Endothelial cell of umbilical vein (primary cell): ENCODE results near the gene TSC22D1. TPM values are rescaled to one million over a fixed set of nuclear protein-coding genes. Genes with fewer than 3 reads are reported as not detected.

ENCODE experiments used
- BruUV-seq: library from RNA; stranded (reverse); fragments of 400-500 nt; replicated peaks from 2 replicates; lab custom pipeline; 2021; lab: Mats Ljungman, UMichigan
- CTCF ChIA-PET: fragments of 300-600, 350-600 bp; sonication (Branson Sonifier 250); formaldehyde crosslinking; loops from one replicate; lab custom pipeline; 2021; ENCODE audit warnings: antibody characterized with exemption, inconsistent platforms; lab: Charles Lee
- POLR2A ChIA-PET: fragments of 300-600, 350-600 bp; sonication (Branson Sonifier 250); formaldehyde crosslinking; loops from one replicate; lab custom pipeline; 2021; ENCODE audit warnings: antibody characterized with exemption, inconsistent platforms; lab: Charles Lee
- DNase-seq: peaks from one replicate; pipeline ENCODE4 v3.0.0-alpha.2; 2011; ENCODE audit warnings: low read depth, low spot score
- FAIRE-seq: peaks from 2 replicates; lab custom pipeline; 2011; peaks lifted over from hg19 to GRCh38; lab: Jason Lieb, UNC
- H2AFZ ChIP-seq: 2 replicates; pipeline ENCODE4 v1.6.0; 2012; ENCODE audit warnings: low read depth, low read length, control low read depth, inconsistent platforms
- H3K27ac ChIP-seq: 2 replicates; pipeline ENCODE4 v1.5.1; 2011; ENCODE audit warnings: low read depth, mild to moderate bottlenecking, control low read depth, low read length, moderate library complexity; ENCODE audit not compliant: insufficient read depth
- H3K27me3 ChIP-seq, 2 experiments: 2 replicates each; pipeline versions ENCODE4 v1.6.0 to v1.6.1; 2011; ENCODE audit warnings: low read length in 2 of 2, mixed read lengths in 1 of 2; ENCODE audit not compliant: control insufficient read depth in 2 of 2, insufficient read depth in 2 of 2
- H3K36me3 ChIP-seq, 2 experiments: 2 replicates in 1 of 2; 3 replicates in 1 of 2; pipeline ENCODE4 v1.5.1; 2011; ENCODE audit warnings: low read length in 2 of 2, mild to moderate bottlenecking in 1 of 2, moderate library complexity in 1 of 2; ENCODE audit not compliant: control insufficient read depth in 2 of 2, insufficient read depth in 2 of 2; ENCODE audit errors: extremely low read depth in 1 of 2
- H3K4me1 ChIP-seq: 3 replicates; pipeline ENCODE4 v1.5.1; 2011; ENCODE audit warnings: mild to moderate bottlenecking, low read length; ENCODE audit not compliant: control insufficient read depth, insufficient read depth; ENCODE audit errors: extremely low read depth
- H3K4me2 ChIP-seq: 2 replicates; pipeline ENCODE4 v1.6.1; 2011; ENCODE audit warnings: low read length, control low read depth, mixed read lengths; ENCODE audit not compliant: insufficient read depth
- H3K4me3 ChIP-seq, 3 experiments: fragments of 200-600 bp in 1 of 3; sonication (generic), shearing (Covaris generic) in 1 of 3; replicated peaks in 1 of 3; 2 replicates each; pipeline ENCODE4 v1.5.1; 2011 to 2016; ENCODE audit warnings: control low read depth in 3 of 3, low read length in 3 of 3, mild to moderate bottlenecking in 2 of 3, inconsistent platforms in 1 of 3, low read depth in 1 of 3, moderate library complexity in 1 of 3; ENCODE audit not compliant: insufficient read depth in 1 of 3
- H3K79me2 ChIP-seq: 2 replicates; pipeline ENCODE4 v1.6.0; 2012; ENCODE audit warnings: low read length, inconsistent platforms; ENCODE audit not compliant: control insufficient read depth, insufficient read depth
- H3K9ac ChIP-seq: replicated peaks from 2 replicates; pipeline ENCODE3; 2011; ENCODE audit warnings: low read length, control low read depth; ENCODE audit not compliant: insufficient read depth; ENCODE audit errors: extremely low read depth
- H3K9me1 ChIP-seq: replicated peaks from 3 replicates; pipeline ENCODE4 v1.6.0; 2011; ENCODE audit warnings: mild to moderate bottlenecking, low read length; ENCODE audit not compliant: control insufficient read depth, insufficient read depth; ENCODE audit errors: extremely low read depth
- H3K9me3 ChIP-seq: replicated peaks from 2 replicates; pipeline ENCODE4 v1.5.1; 2012; ENCODE audit warnings: low read length, inconsistent platforms; ENCODE audit not compliant: control insufficient read depth, insufficient read depth
- H4K20me1 ChIP-seq: replicated peaks from 2 replicates; pipeline ENCODE3; 2011; ENCODE audit warnings: mild to moderate bottlenecking, low read length; ENCODE audit not compliant: control insufficient read depth, insufficient read depth; ENCODE audit errors: extremely low read depth
- CTCF ChIP-seq, 2 donors: IDR thresholded peaks; 1 replicate in 1 of 2; 2 replicates in 1 of 2; pipeline ENCODE4 v1.5.1; 2011; ENCODE audit warnings: low read length in 2 of 2, mild to moderate bottlenecking in 2 of 2, moderate library complexity in 2 of 2, control low read depth in 1 of 2, inconsistent platforms in 1 of 2, low read depth in 1 of 2; ENCODE audit not compliant: insufficient read depth in 1 of 2; ENCODE audit errors: extremely low read depth in 1 of 2
- EZH2 ChIP-seq: IDR thresholded peaks from 2 replicates; pipeline ENCODE4 v1.6.1; 2012; ENCODE audit warnings: borderline replicate concordance, low read depth, mild to moderate bottlenecking, moderate library complexity, low read length, inconsistent platforms; ENCODE audit not compliant: severe bottlenecking
- FOS ChIP-seq: IDR thresholded peaks from 2 replicates; pipeline ENCODE4 v1.6.1; 2011; ENCODE audit warnings: mild to moderate bottlenecking, low read length, moderate library complexity, borderline replicate concordance; ENCODE audit not compliant: insufficient read depth
- GATA2 ChIP-seq: IDR thresholded peaks from 2 replicates; pipeline ENCODE4 v1.7.0; 2011; ENCODE audit warnings: low read depth, mild to moderate bottlenecking, moderate library complexity, mixed read lengths, low read length; ENCODE audit not compliant: insufficient read length, insufficient read depth
- JUN ChIP-seq: IDR thresholded peaks from 2 replicates; pipeline ENCODE4 v1.6.1; 2011; ENCODE audit warnings: borderline replicate concordance, low read depth; ENCODE audit not compliant: insufficient read length, insufficient read depth
- MYC ChIP-seq: IDR thresholded peaks from one replicate; pipeline ENCODE4 v1.6.1; 2011; ENCODE audit warnings: mild to moderate bottlenecking, low read depth, low read length
- POLR2A ChIP-seq: IDR thresholded peaks from 2 replicates; pipeline ENCODE4 v1.6.1; 2012; ENCODE audit warnings: low read depth, mild to moderate bottlenecking, control low read depth, low read length
- POLR2AphosphoS5 ChIP-seq: IDR thresholded peaks from 2 replicates; pipeline ENCODE4 v1.6.1; 2012; ENCODE audit warnings: low read depth, mild to moderate bottlenecking, control low read depth, low read length, moderate library complexity; ENCODE audit not compliant: insufficient read depth
- dilution Hi-C: fragments of 300-500 bp; cut with MboI; formaldehyde crosslinking; loops from one replicate; pipeline ENCODE4 v1.15.0; 2019; ENCODE audit warnings: low sequenced_read_pairs; ENCODE audit not compliant: extremely low pct_ligation_motif_present
- intact Hi-C: fragments of 100-400 bp; cut with micrococcal nuclease; formaldehyde crosslinking; loops from one replicate; pipeline ENCODE4 v1.10.0; 2022
- polyA plus RNA-seq, 4 experiments: library from polyadenylated mRNA; depleted of rRNA in 3 of 4; stranded (reverse) in 3 of 4; unstranded in 1 of 4; fragments of >200 nt; gene quantifications; 2 replicates each; pipeline versions ENCODE4 v1.2.1 to v1.2.3, GENCODE V29; 2011 to 2012; ENCODE audit warnings: missing spikeins in 1 of 4
- total RNA-seq: library from RNA; stranded (reverse); gene quantifications from 2 replicates; pipeline ENCODE4 v1.2.3, GENCODE V29; 2021
- TF ChIP-seq, protein P1 (sequence below): IDR thresholded peaks from 2 replicates; pipeline ENCODE4 v1.6.1; 2011; ENCODE audit not compliant: insufficient read depth, insufficient read length

The TSC22D1 gene
- total and polyA plus RNA-seq, 2 donors (not counting 3 experiments of a cell fraction or from before 2014, with no cell fraction given): 47.7 to 51.8 TPM

DNA sequence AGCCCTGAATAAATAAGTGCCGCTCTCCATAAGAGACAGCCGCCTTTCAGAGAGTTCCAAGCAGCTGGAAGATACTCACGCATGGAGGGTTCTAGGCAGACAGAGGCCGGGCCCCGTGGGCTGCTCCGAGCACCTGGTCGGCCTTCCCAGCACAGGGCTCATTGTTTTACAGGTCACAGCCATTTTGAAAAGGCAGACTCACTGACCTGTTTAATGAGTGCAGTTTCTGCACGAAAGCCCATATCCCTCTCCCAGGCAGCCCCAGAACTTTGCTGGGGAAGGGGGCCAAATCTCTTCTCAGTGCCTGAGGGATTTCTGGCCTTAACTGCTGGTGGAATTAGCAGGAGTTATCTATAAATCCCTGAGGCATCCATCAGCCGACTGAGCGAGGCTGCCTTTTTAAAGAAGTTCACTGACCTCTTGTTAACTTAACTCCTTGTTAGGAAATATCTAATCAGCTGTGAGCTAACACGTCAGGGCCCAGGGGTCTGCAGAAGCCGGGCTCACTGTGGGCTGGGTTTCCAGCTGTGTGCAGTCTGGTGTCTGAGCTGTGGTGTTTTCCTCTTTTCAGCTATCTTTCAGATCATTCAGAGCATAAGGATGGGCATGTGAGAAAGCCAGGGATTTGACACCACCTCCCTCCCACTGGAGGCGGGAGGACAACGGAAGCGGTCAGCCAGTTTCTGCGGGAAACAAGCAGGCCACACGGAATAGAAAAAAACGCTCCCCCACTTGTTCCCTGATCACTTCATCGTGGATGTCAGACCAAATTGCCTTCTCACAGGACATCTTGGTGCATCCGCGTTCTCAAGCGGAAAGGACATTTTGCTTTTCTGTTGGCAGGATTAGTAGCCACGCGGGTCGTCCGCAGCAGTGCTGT, 179.2 kb downstream of the TSC22D1 start:
- Histone ChIP-seq H4K20me1 (no peaks in the 10 kb centered on the region), H3K9me3 (no peaks in the 10 kb centered on the region), H3K27ac (no peak overlapping the region), H3K27me3 (peaks cover 0 to 3% of the 10 kb centered on the region in 2 experiments), H3K9me1 (no peaks in the 10 kb centered on the region), H3K36me3 (no peaks in the 10 kb centered on the region), H2AFZ (no peak overlapping the region), H3K9ac (no peak overlapping the region), H3K4me1 (no peaks in the 10 kb centered on the region), H3K4me2 (no peak overlapping the region), H3K4me3 (no peak overlapping the region), H3K79me2 (no peaks in the 10 kb centered on the region)
- POLR2A ChIA-PET: no interaction called here
- DNase-seq (no peak), FAIRE-seq (no peak)
- no peak for TF ChIP-seq POLR2A
- TF ChIP-seq FOS: no peak
- no peak for TF ChIP-seq POLR2AphosphoS5
- CTCF ChIA-PET: interaction anchor here (1.5 kb wide), 1 partner anchor 206 kb away, joined by 3 read pairs; no protein-coding TSS in a partner anchor
- dilution Hi-C loops: no loop called here
- intact Hi-C loops: no loop called here
- BruUV-seq: no TSS peak

DNA sequence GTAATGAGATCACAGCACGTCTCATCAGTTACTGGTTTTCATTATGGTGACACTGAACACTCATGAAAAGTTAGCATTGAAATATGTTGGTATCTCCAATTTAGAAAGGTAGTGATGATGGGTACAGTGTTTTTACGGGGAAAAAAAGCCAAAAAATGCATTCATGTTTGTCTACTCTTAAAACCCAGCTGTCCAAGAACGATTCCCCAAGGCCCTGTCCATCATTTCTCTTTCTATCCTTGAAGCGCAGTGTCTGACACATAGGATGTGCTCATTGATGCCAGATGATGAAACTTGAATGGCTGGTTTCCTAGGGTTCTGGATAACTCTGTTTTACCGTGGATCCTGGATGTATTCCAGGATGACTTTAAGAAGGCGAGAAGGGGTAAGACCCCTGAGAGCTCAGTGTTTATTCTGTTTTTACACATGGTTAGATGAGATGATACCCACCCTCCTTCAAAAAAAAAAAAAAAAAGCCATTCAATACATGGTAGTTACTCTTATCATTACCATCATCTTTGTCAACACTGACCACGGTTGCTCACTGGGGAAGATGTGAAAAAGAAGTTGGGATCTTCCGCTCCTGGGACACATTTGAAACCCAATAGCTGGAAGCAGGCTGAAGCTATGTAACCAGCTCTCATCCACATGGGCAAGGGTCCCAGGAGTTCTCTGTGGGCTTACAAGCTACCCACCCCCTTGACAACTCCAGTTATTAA, 180.0 kb downstream of the TSC22D1 start:
- no peak overlapping the region for H2AFZ ChIP-seq
- H3K9me1 ChIP-seq: no peaks in the 10 kb centered on the region
- no peak overlapping the region for H3K27ac ChIP-seq
- BruUV-seq: no TSS peak
- no peaks in the 10 kb centered on the region for H4K20me1 ChIP-seq
- no peak for TF ChIP-seq CTCF (IDR thresholded peaks at IDR 0.05; ENCODE audit: extremely low read depth in 1 of 2, insufficient read depth in 1 of 2, low read depth in 1 of 2, low read length in 2 of 2)
- TF ChIP-seq GATA2: no peak
- TF ChIP-seq MYC: no peak
- TF ChIP-seq, protein P1, sequence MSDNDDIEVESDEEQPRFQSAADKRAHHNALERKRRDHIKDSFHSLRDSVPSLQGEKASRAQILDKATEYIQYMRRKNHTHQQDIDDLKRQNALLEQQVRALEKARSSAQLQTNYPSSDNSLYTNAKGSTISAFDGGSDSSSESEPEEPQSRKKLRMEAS: no peak
- no peak for TF ChIP-seq POLR2A
- no peak for TF ChIP-seq FOS
- TF ChIP-seq POLR2AphosphoS5: no peak
- TF ChIP-seq EZH2: no peak
- TF ChIP-seq JUN: no peak
- ChIA-PET POLR2A (no interaction called here), CTCF (interaction anchor here (1.1 to 1.5 kb wide), 2 partner anchors 153 to 205 kb away, joined by 3 read pairs; no protein-coding TSS in a partner anchor)
- no peaks in the 10 kb centered on the region for H3K36me3 ChIP-seq
- no peak overlapping the region for H3K4me2 ChIP-seq
- H3K9me3 ChIP-seq: no peaks in the 10 kb centered on the region
- H3K27me3 ChIP-seq: peaks cover 0 to 3% of the 10 kb centered on the region in 2 experiments
- no peaks in the 10 kb centered on the region for H3K4me1 ChIP-seq
- intact Hi-C loops: no loop called here
- dilution Hi-C loops: no loop called here
- FAIRE-seq: no peak
- DNase-seq: no peak
- H3K79me2 ChIP-seq: no peaks in the 10 kb centered on the region
- H3K9ac ChIP-seq: no peak overlapping the region
- no peak overlapping the region for H3K4me3 ChIP-seq
